SW 1271 (cell line): ENCODE data around the gene AP5Z1.
A peak's percentile ranks its signal among the peaks of the same experiment; 100 is the strongest.

Experiments
- DNase-seq, 2 experiments: peaks; one replicate each; lab custom pipeline; 2025; lab: John Stamatoyannopoulos, UW

Gene AP5Z1

DNA sequence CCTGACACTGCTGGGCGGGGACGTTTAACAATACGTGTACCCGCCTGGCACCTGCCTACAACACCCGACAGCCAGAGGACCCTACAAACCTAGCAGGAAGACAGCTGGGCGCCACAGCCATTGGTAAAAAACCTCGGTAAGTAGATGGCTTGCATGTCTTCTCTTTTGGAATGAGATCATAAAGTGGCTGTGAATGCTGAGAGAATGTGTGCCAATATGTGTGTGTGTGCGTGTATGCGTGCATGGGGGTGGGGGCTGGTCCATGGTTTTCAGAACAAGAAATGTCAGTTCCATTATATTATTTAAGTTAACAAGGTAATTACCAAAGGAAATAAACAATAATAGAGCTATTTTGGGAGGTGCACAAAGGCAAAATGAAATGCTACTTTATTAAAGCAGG lies 47.3 kb downstream of the AP5Z1 start:
- DNase-seq = no peak

DNA sequence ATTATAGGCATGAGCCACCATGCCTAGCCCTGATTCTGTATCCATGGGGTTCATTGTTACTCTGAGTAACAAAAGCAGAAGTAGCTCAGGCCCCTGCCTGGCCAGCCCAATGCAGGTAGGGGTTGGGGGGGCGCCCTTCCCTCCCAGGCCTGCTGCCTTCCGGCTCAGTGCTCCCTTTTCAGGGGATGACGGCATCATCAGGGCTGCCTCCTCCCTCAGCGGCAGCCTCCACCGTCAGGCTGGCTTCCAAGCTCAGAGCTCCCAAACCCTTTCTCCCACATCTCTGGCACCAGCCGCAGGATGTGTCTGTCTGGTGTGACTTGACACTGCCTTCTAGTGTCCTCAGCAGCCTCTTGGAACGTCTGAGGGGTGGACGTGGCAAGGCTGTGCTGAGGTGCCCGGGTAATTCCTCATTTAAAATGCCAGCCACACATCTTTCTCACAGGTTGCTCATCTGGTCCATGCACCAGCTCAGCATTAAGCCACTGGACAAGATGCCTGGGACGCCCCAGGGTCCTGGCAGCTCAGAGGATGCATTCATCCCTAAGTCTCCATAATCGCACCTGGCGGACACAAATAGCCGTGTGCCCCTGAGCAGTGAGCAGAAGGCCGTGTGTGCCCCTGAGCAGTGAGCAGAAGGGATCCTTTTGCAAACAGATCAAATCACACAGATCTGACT lies 48.2 kb downstream of the AP5Z1 start:
- DNase-seq = no peak

DNA sequence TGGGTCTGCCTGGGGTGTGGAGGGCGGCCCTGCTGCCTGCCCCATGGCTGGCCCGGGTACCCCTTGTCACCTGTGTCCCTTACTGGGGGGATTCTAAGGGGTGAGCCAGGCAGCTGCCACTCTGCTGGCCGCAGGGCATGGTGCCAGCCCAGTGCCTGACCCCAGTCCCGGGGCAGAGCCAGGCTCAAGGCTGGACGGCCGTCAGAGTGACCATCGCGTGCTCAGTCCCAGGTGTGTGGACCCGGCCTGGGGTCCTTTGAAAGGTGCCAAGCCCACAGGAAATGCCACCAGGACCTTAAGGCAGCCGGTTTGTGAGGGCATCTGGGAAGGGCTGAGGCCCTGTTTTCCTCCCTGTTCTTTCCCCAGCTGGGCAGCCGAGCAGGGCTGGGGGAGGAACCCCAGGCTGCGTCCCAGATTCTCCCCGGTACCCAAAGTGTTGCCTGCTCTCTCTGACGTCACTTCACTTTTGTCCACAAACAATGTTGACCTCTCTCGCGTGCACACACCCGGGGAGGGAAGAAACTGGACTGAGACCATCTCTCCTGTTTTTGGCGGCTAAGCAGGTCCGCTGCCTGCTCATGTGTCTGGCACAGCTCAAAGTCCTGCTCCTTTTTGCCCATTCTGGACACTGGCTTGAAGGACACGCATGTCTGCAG lies 48.8 kb downstream of the AP5Z1 start:
- DNase-seq = no peak

DNA sequence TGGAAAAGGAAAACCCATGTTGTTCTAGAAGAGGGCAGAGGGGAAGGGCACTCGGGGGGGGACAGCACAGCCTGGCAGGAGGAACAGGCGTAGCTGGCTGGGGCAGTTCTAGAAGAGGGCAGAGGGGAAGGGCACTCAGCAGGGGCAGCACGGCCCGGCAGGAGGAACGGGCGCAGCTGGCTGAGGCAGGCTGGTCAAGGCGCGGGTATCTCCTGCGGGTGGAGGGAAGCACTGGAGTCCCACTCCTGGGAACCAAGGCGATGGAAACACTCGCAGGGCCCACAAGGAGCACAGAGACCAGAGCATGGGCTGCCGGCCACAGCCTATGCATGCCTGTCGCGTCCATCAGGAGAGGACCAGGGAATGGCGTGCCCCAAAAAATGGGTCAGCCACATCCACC lies 49.7 kb downstream of the AP5Z1 start:
- no peak for DNase-seq

DNA sequence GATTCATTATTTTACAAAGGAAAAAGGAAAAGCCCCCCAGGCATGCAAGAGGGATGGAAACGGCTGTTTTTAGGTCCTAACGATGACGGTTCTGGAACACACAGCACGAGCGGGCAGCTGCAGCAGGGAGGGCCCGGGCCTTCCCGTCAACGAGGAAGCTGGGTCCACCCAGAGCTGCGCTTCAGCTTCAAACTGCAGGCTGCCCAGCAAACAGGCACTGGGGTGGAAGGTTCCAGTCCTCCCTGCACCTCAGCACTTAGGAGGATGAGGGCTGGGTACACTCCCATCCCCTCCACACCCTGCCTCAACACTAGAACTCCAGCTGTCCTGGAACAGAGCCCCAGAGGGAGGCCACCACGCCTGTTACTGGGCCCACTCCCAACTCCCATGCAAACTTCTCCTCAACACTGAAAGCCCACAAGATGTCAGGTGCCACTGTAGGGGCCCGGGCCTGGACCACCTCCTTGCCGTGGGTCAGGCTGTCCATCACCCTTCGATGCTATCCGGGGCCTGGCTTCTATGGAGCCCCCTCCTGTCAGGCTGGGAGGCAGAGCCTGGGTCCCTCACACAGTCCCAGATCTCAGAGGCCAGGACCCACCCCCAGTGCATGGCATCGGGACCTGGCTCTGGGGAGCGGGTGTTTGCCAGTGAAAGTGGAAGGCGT lies 53.4 kb downstream of the AP5Z1 start:
- no peak for DNase-seq

DNA sequence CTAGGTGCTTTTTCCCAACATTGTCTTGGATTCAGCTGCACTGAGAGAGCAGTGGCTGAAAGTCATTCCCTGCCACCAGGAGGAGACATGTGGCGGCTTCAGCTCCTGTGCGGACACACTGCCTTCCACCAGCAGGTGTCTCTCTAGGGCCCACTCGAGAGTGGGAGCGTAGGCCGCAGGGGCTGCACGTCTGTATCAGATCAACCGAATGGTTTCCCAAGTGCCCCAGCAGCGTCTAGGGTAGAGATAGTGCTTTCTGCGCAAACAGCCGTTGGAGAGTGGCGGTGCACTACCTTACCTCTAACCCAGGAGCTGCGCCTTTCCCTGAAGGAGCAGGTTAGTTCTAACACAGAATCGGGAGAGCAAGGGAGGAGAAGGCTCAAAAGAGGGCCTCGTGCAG lies 54.8 kb downstream of the AP5Z1 start:
- DNase-seq = peak in 1 of 2 experiments; percentile 49

DNA sequence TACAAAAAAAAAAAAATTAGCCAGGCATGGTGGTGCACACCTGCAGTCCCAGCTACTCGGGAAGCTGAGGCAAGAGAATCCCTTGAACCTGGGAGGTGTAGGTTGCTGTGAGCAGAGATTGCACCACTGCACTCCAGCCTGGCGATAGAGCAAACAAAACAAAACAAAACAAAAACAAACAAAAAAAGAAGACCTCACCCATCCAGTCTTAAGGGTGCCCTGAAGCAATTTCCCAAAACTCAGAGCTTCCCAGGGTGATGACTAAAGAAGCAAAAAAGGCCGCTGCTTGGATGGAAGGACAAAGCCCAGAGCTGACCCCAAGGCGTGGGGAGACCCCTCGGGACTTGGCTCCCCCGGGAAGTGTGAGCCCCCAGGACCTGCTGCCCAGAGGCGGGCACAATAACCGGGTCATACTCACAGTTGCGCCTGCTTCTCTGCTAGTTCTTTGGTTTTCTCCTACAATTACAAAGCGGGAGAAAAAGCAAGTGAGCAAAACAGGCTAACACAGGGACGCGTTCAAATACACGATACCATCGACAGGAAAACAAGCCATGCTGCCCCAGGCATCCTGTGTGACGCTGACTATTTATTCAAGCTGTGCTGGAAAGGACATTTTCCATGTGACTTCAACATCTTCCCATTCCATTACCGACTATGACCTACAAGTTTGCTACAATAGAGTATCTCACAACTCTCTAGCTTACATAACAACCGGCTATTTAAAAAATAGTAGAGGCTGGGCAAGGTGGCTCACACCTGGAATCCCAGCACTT lies 56.5 kb downstream of the AP5Z1 start:
- DNase-seq = no peak

DNA sequence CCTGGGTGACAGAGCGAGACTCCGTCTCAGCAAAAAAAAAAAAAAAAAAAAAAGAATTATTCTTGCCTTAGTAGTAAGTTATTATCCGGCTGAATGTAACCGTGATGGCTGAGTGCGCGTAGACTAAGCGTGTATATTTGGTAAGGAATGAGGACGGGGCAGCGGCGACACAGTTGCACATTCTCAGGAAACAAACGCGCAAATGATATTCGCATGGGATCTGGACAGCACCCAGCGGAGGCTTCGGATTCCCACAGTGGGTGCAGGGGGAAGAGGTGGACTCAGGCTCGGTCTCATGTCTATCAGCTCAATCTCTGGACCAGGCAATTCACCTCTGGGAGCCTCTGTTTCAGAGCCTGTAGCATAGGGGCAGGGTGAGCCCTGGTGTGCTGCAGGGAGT lies 57.3 kb downstream of the AP5Z1 start:
- DNase-seq = no peak

DNA sequence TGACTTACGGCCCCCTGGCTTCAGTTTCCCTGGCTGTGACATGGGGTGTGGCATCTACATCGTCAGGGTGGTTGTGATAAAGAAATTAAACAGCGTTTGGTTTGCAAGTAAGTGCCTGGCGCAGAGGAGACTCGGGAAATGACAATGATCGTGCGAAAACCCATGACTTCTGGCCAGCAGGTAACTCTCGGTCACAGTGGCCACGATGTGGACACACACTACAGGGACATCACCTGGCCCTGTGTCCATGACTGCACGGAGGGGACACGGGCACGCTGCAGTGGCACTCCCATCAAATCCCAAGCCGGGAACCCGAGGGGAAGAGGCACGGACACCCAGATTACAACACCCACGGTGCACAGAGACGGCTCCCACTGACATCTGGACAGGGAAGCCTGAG lies 57.8 kb downstream of the AP5Z1 start:
- no peak for DNase-seq

DNA sequence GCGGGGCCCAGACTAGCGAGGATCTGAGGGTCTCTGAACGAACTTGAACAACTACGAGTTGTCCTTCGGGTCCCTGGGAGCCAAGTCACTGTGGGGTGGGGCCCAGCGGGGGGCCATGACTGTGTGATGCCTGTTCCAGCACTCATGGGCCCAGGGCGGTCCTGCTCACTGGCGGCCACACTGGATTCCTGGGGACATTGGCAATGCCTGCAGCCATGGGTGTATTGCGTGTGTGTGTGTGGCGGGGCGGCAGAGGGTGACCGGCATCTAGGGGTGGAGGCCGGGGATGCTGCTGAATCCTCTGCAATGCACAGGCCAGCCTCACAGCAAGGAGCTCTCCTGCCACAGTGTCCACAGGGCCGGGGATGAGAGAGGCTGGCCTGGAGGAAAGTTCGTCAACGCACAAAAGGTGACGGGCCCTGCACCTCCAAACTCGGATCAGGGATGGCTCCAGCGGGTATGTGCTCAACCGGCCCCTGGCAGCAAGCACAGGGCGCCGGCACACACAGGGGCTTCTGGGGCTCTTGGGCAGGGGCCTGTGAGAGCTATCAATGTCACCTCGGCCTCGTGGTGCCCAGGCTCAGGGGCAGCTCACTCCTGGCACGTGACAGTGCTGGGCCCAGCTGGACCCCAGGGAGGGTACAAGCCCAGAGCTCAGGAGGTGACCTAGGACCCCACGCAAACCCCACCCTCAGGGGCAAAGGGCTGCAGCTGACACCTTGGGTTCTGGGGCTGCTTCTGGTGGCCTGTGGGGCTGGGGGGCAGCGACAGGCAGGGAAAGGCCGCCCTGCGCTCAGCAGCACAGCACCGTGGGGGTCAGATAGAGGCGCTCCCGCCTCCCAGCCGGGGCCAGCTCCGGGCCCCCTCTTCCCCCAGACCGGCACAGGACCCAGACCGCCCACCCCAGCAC lies 58.5 kb downstream of the AP5Z1 start:
- DNase-seq = no peak

DNA sequence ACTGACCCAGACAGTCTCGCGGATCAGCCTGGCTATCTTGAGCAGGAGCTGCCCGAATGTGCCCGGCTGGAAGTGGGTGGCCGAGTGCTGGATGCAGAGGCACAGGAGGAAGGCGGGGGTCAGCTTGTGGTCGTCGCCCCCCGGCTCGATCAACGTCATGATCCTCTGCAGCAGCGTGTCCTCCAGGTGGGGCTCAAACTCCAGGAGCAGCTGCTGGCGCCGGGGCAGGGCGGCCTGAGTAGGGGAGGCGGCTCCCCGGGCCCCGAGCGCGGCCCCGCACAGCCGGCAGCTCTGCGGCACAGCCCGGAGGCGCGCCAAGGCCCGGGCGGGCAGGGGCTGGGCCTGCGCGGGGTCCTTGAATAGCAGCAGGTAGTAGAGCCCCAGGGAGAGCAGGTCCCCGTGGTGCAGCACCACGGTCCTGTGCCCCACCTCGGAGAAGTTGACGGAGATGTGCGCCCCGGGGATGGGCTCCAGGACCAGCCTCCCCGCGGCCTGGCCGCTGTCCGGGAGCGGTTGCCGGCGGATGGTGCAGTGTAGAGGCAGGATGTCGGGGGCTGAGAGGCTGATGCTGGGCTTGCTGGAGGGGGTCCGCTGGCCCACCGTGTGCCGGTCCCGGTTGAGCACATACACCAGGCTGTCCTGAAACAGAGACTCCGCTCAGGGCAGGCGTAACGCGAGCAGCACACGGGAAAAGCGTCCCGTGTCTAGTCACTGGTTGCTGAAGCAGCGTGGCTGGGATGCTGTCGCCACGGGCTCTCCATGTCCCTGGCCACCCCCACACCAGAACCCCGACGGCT lies 59.4 kb downstream of the AP5Z1 start:
- no peak for DNase-seq

DNA sequence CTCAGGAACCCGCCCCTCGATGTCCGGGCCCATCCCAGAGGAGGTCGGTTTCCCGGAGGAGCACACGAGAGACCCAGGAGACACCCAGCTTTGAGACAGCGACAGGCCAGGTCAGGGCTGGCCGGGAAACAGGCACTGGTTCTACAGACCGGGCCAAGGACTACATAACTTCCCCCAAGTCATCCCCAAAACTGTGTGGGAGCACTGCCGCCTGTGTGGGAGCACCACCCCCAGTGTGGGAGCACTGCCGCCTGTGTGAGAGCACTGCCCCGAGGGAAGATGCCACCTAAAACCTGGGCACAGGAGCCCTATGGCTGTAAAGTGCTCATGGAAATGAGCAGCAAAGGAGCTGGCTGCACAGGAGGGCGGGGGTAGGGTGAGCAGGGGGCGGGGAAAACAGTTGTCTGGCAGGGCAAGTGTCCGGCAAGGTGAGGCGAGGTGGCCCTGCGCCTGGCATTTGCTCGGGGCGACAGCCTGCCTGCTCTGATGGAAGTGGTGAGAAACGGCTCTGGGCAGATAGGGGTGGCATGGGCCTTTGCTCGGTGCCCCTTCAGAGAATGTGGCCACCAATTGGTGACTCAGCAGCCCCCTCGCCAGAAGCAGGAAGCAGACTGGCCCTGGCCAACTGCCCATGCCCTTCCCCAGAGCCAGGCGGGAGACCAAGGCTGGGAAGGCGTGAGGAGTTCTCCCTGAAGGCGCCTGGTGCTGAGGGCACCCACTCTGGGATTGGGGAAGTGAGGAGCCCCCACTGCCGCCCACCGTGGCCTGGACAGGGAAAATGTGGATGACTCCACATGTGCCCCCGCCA lies 60.2 kb downstream of the AP5Z1 start:
- DNase-seq = no peak

DNA sequence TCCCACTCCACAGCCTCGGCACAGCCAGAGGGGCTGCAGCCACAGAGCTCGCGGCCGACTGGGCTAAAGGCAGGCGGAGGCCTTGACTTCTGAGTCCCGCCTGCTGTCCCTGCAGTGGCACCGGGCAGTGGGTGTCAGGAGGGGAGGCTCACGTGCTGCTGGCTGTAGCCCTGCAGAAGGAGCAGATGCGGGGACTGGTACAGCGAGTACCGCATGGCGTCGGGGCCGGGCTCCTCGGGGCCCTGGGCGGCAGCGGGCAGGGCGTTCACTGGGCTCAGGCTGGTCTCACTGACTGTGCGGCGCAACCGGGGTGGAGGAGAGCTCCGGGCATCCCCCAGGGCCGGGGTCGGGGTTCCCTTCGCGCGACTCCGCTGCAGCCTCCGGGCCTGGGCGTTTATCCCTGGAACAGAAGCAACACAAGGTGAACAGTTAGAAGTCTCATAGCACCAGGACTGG lies 60.8 kb downstream of the AP5Z1 start:
- DNase-seq = no peak

DNA sequence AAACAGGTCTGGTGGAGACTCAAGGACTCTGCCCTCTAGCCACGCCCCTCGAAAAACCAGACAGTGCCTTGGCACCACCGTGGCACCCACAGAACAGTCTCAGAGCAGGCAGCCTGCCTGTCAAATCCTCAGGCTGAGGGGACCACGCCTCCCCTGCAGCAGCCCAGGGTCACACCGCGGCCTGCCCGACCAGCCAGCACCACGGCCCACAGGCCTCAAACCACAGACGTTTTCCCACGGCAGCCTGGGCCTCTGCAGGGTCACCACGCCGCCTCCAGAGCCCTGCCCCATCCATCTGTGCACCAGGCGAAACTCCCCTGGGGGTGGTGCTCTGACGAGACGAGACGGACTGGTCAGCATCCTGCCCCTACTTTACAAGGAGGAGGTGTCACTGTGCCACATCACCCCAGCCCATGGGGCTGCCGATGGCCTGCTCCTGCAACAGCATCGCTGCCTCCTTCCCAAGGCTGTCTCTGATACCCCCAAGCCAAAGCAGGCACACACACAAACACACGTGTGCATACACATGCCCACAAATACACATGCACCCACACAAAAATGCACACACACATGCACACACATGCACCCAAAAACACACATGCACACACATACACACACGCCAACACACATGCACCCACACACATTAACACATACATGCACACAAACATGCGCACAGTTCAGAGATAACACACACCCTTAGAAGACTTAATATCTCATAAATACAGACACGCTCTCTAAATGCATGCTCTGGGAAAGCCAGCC lies 61.8 kb downstream of the AP5Z1 start:
- no peak for DNase-seq

DNA sequence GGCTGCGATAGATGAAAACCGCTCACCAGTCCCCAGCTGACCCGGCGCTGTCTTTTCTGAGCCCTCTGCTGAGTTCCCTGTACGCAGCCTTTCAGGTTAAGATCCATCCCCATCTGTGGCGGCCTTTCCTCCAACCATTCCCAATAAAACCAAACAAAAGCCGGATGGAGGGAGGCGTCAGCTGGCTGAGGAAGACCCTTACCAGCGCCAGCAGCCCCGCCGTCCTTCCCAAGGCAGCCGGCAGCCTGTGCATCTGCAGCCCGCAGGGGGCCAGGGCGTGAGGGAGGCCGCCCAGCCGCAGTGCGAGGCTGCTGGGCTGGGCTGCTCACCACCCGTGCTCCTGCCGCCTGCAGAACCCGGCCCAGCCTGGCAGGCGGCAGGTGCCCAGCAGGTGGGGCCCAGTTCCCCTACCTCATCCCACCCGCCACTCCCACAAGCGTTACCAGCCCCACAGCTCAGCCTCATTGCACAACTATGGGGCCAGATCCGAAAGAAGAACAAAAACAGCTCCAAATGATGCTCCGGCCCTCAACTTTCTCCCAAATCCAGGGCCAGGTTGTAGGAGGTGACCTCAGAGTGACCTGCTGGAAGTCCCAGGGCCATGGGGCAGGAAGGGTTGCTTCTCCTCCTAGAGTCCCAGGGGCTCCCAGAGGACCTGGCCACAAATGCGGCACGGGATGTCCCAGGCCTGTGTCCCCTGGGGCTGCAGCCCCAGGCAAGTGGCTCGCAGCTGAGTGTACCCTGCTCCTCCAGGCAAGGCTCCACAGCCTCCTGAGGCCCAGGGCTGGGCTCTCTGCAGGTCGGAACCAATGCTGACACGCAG lies 62.6 kb downstream of the AP5Z1 start:
- no peak for DNase-seq

DNA sequence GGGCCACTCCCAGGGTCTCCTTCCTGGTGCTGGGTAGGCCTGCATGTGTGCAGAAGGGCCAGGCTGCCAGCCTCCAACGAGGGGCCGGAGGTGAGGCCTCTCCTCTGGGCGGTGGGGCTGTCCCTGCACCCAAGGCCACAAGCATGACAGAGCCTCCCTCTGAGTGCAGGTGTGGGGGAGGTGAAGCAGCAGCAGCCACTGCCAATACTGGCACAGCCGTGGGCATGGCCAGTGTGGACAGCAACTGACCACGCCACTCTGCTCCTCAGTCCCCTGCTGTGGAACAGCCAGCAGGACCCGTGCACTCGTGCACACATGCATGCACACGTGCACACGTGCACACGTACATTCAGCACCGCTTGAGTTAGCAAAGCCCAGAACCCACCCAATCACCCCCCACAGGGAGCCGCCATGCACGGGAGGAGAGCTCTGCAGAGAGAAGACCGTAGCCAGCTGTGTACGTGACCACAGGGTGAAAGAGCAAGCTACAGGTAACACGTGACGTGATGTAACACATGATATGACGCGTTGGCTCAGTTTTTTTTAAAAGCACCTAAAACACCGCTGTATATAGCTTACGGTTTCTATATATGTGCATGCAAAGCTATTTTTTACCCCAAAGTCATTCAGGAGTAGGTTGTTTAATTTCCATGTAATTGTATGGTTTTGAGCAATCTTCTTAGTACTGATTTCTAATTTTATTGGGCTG lies 63.4 kb downstream of the AP5Z1 start:
- DNase-seq = no peak

DNA sequence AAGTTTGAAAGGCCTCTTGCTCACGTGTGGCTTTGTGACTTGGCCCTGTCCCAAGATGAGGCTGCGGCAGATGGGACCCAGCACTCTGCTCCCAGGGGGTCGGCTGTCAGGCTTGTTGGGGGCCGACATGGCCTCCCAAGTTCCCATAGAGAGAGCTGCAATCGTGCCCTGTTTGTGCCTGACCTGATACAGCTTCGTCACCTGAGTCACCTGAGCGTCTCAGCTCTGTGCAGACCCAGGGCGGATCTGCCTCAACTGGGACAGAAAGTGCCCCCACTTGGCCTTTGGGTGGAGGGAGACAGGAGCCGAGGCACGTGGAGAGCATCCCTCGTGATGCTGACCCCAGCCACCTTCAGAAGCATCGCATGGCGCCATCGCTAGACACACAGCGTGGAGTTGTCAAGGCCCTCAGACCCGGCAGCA lies 64.7 kb downstream of the AP5Z1 start:
- no peak for DNase-seq
